GM19023 (cell line): ENCODE results near the gene SMAD4.
"Not testable (repeated sequence)": the region's sequence is repeated elsewhere in the genome, so short reads cannot be mapped to it uniquely, and the experiment has no call there.

Experiments used
- ATAC-seq: cut with Tn5 transposase; IDR thresholded peaks from one replicate; pipeline ENCODE4 v1.9.1; 2021; ENCODE audit warnings: mild to moderate bottlenecking, moderate library complexity; ENCODE audit not compliant: unreplicated experiment

Gene SMAD4

GRCh38 chr18:51066273-51066672, 36.3 kb downstream of the SMAD4 start:
- no peak for ATAC-seq

- ATAC-seq, result no peak
Measured at GRCh38 chr18:51068105-51068504, 38.1 kb downstream of the SMAD4 start.

GRCh38 chr18:51069885-51070284, 39.9 kb downstream of the SMAD4 start:
- ATAC-seq, result no peak

GRCh38 chr18:51070545-51070944, 40.5 kb downstream of the SMAD4 start:
- ATAC-seq, result no peak

- ATAC-seq, result no peak
Measured at GRCh38 chr18:51072586-51073313, 42.7 kb downstream of the SMAD4 start.

GRCh38 chr18:51074605-51075004, 44.6 kb downstream of the SMAD4 start:
- peak; percentile 69 for ATAC-seq

GRCh38 chr18:51076503-51076902, 46.5 kb downstream of the SMAD4 start:
- ATAC-seq, result no peak

- peak; percentile 73 for ATAC-seq
Measured at GRCh38 chr18:51077217-51077616, 47.2 kb downstream of the SMAD4 start.

- no peak for ATAC-seq
Measured at GRCh38 chr18:51078026-51078425, 48.0 kb downstream of the SMAD4 start.

- peak; percentile 57 for ATAC-seq
Measured at GRCh38 chr18:51082571-51083267, 52.7 kb downstream of the SMAD4 start.

- ATAC-seq, result no peak
Measured at GRCh38 chr18:51083398-51083797, 53.4 kb downstream of the SMAD4 start.

- ATAC-seq, result no peak
Measured at GRCh38 chr18:51088410-51088809, 58.4 kb downstream of the SMAD4 start.

GRCh38 chr18:51089691-51090090, 59.7 kb downstream of the SMAD4 start:
- no peak for ATAC-seq

GRCh38 chr18:51091270-51091669, 61.3 kb downstream of the SMAD4 start:
- ATAC-seq, result no peak

GRCh38 chr18:51092117-51092516, 62.1 kb downstream of the SMAD4 start:
- no peak for ATAC-seq

- not testable (repeated sequence) for ATAC-seq
Measured at GRCh38 chr18:51092967-51093366, 63.0 kb downstream of the SMAD4 start.

- no peak for ATAC-seq
Measured at GRCh38 chr18:51097021-51097822, 67.2 kb downstream of the SMAD4 start.

- no peak for ATAC-seq
Measured at GRCh38 chr18:51098082-51098481, 68.1 kb downstream of the SMAD4 start.

- ATAC-seq, result no peak
Measured at GRCh38 chr18:51098513-51098912, 68.5 kb downstream of the SMAD4 start.

- ATAC-seq, result no peak
Measured at GRCh38 chr18:51100385-51101120, 70.5 kb downstream of the SMAD4 start.

GRCh38 chr18:51107082-51107481, 77.1 kb downstream of the SMAD4 start:
- ATAC-seq, result peak; percentile 43
